ENCODE data around the gene MXD1. TPM values are rescaled to one million over a fixed set of nuclear protein-coding genes. Genes with fewer than 3 reads are reported as not detected.

The MXD1 gene
- total RNA-seq, 6 donors from 2014 or later: 16.3 to 94.3 (median 33.8) TPM

DNA sequence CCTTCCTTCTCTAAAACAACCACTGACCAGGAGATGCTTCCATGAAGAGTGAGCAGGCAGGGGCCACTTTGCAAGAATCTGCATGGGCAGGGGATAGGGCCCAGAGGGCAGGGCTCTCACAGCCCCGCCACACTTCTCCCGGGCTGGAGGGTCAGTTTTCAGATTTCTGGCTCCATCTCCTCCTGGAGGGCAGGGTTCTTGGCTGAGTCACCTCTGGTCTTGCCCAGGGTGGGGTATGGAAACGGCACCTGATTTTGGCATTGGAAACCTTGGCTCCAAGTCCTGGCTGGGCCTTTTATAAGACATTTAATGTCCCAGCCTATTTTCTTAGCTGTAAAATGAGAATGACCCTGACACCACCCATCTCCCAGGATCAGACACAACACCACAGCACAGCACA is 74.1 kb downstream of the MXD1 start:
- no peak for DNase-seq
- Histone ChIP-seq H3K9me3 (no peaks in the 10 kb centered on the region), H3K27ac (no peak overlapping the region), H3K4me3 (no peak overlapping the region), H3K27me3 (no peaks in the 10 kb centered on the region), H3K4me1 (peaks cover 0 to 3% (median 0%) of the 10 kb centered on the region in 4 donors), H3K36me3 (peaks cover 0 to 6% (median 2%) of the 10 kb centered on the region in 4 donors)
- TF ChIP-seq EP300 (IDR thresholded peaks at IDR 0.05): no peak
- no peak for TF ChIP-seq POLR2A (IDR thresholded peaks at IDR 0.05)
- no peak for TF ChIP-seq CTCF (IDR thresholded peaks at IDR 0.05)
- no peak for TF ChIP-seq POLR2AphosphoS5 (IDR thresholded peaks at IDR 0.05)
- ATAC-seq (ENCODE audit: low FRiP score in 2 of 2): no peak
- 78% methylated on average over 3 of the region's 3 CpGs for WGBS, 2 donors

DNA sequence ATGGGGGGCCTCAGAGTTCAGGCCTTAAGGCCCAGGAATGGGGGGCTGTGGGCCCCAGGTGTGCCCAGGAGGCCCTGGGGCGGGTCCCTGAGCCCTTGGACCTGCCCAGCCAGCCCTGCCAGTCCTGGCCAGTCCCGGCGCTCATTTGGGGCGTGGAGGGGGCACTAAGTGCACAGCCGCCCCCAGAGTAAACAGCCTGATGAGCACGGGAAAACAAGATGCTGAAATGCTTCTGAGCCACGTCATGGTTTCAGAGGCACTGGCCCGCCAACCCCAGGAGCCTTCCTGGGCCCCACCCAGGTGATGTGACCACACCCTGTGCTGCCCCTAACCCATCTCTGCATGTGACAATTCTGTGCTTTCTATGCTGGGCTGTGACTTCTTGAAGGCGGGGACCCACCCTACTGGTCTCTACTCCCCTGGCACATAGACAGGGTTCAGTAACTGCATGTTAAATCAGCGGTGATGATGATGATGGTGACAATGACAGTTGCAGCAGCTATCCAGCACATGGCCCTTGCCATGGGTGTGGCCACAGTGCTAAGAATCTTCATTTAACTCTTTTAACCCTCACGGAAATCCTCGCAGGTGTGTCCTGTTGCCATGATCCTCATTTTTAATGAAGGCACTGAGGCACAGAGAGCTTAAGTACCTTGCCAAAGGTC is 74.7 kb downstream of the MXD1 start:
- no peak overlapping the region for H3K27ac ChIP-seq
- H3K4me1 ChIP-seq: peaks cover 0 to 3% (median 0%) of the 10 kb centered on the region in 4 donors
- peak in 1 of 2 donors; percentile 8 for ATAC-seq (ENCODE audit: low FRiP score in 2 of 2)
- TF ChIP-seq EP300 (IDR thresholded peaks at IDR 0.05): no peak
- no peak for TF ChIP-seq POLR2AphosphoS5 (IDR thresholded peaks at IDR 0.05)
- no peak for TF ChIP-seq CTCF (IDR thresholded peaks at IDR 0.05)
- no peak for TF ChIP-seq POLR2A (IDR thresholded peaks at IDR 0.05)
- H3K36me3 ChIP-seq: peaks cover 0 to 6% (median 3%) of the 10 kb centered on the region in 4 donors
- 81 to 98% methylated on average over 3 to 12 of the region's 12 CpGs for WGBS, 2 donors
- no peak for DNase-seq
- no peaks in the 10 kb centered on the region for H3K27me3 ChIP-seq
- no peaks in the 10 kb centered on the region for H3K9me3 ChIP-seq
- no peak overlapping the region for H3K4me3 ChIP-seq

Small RNA genes lying within 50 kb of the gene (small RNA-seq; reads per million reads assigned to genes)
- gene RPL23AP92: 0 reads per million in 4 donors

Other genes starting within 250 kb of the MXD1 start
- 100 to 1,000 TPM in 5 of 6 donors, 10 to 100 TPM in 1; 84.0 to 214 (median 161) TPM for gene ANXA4, start 173.0 kb upstream of the MXD1 start, total RNA-seq
- gene GMCL1, start 85.4 kb upstream of the MXD1 start, total RNA-seq: 10 to 100 TPM; 11.9 to 23.1 (median 17.5) TPM
- gene SNRNP27, start 21.2 kb upstream of the MXD1 start, total RNA-seq: 100 to 1,000 TPM in 2 of 6 donors, 10 to 100 TPM in 4; 32.7 to 120 (median 55.0) TPM
- gene ASPRV1, start 46.5 kb downstream of the MXD1 start, total RNA-seq: 1 to 10 TPM; 1.0 to 2.1 (median 1.4) TPM
- 100 to 1,000 TPM; 126 to 384 (median 236) TPM for gene PCBP1, start 172.4 kb downstream of the MXD1 start, total RNA-seq

Data from upper lobe of left lung (tissue), 6 donors.